Cerebellar cortex (tissue), 1 donor: Measurements from ENCODE around the gene SEZ6.

Source experiments
- DNase-seq: peaks from one replicate; pipeline ENCODE4 v3.0.0-alpha.2; 2015; ENCODE audit warnings: low spot score

The SEZ6 gene

GRCh38 chr17:28975646-28976045, 30.2 kb downstream of the SEZ6 start:
- DNase-seq, result peak; percentile 85

GRCh38 chr17:28975031-28975430, 30.8 kb downstream of the SEZ6 start:
- DNase-seq, result no peak

GRCh38 chr17:28974451-28974850, 31.4 kb downstream of the SEZ6 start:
- peak; percentile 64 for DNase-seq

GRCh38 chr17:28973425-28973824, 32.4 kb downstream of the SEZ6 start:
- DNase-seq, result no peak

GRCh38 chr17:28972437-28972836, 33.4 kb downstream of the SEZ6 start:
- DNase-seq, result no peak

- peak; percentile 80 for DNase-seq
Observed at GRCh38 chr17:28970879-28971278, 35.0 kb downstream of the SEZ6 start.

- no peak for DNase-seq
Observed at GRCh38 chr17:28969706-28970393, 36.0 kb downstream of the SEZ6 start.

- DNase-seq, result no peak
Observed at GRCh38 chr17:28968914-28969295, 36.9 kb downstream of the SEZ6 start.

- no peak for DNase-seq
Observed at GRCh38 chr17:28968231-28968913, 37.5 kb downstream of the SEZ6 start.

- no peak for DNase-seq
Observed at GRCh38 chr17:28967221-28968135, 38.4 kb downstream of the SEZ6 start.

GRCh38 chr17:28963841-28964240, 42.0 kb downstream of the SEZ6 start:
- DNase-seq, result no peak

GRCh38 chr17:28963055-28963611, 42.7 kb downstream of the SEZ6 start:
- no peak for DNase-seq

- no peak for DNase-seq
Observed at GRCh38 chr17:28961391-28961790, 44.4 kb downstream of the SEZ6 start.

- DNase-seq, result no peak
Observed at GRCh38 chr17:28960256-28961061, 45.4 kb downstream of the SEZ6 start.

- DNase-seq, result no peak
Observed at GRCh38 chr17:28959471-28959871, 46.4 kb downstream of the SEZ6 start.

GRCh38 chr17:28958820-28959455, 46.9 kb downstream of the SEZ6 start:
- DNase-seq, result no peak

GRCh38 chr17:28957992-28958355, 47.9 kb downstream of the SEZ6 start:
- DNase-seq, result no peak

- DNase-seq, result no peak
Observed at GRCh38 chr17:28957277-28957991, 48.4 kb downstream of the SEZ6 start.

GRCh38 chr17:28956861-28957260, 49.0 kb downstream of the SEZ6 start:
- DNase-seq, result no peak

- no peak for DNase-seq
Observed at GRCh38 chr17:28956112-28956511, 49.7 kb downstream of the SEZ6 start.
